GM18502 (cell line): Measurements from ENCODE around the gene CITED2.
A peak's percentile ranks its signal among the peaks of the same experiment; 100 is the strongest.
"Not testable (repeated sequence)": the region's sequence is repeated elsewhere in the genome, so short reads cannot be mapped to it uniquely, and the experiment has no call there.

Source experiments
- ATAC-seq: cut with Tn5 transposase; IDR thresholded peaks from one replicate; pipeline ENCODE4 v1.9.1; 2021; ENCODE audit warnings: mild to moderate bottlenecking; ENCODE audit not compliant: unreplicated experiment, poor library complexity

The CITED2 gene

GRCh38 chr6:139374357-139375225, at the start of gene CITED2:
CITED2 (minus strand) TSS chr6:139374648; CDS start chr6:139373944, 704 bp downstream.
- ATAC-seq, result peak; percentile 68

- ATAC-seq, result no peak
These were observed 48.7 kb upstream of the CITED2 start for GRCh38 chr6:139423037-139423703.

GRCh38 chr6:139422105-139423036, 47.9 kb upstream of the CITED2 start:
- no peak for ATAC-seq

- no peak for ATAC-seq
These were observed 44.2 kb upstream of the CITED2 start for GRCh38 chr6:139418481-139419132.

- ATAC-seq, result no peak
These were observed 41.7 kb upstream of the CITED2 start for GRCh38 chr6:139416146-139416545.

- no peak for ATAC-seq
These were observed 40.9 kb upstream of the CITED2 start for GRCh38 chr6:139415365-139415764.

GRCh38 chr6:139412103-139412502, 37.7 kb upstream of the CITED2 start:
- not testable (repeated sequence) for ATAC-seq

GRCh38 chr6:139409026-139409425, 34.6 kb upstream of the CITED2 start:
- ATAC-seq, result no peak

GRCh38 chr6:139407718-139408222, 33.3 kb upstream of the CITED2 start:
- no peak for ATAC-seq

- no peak for ATAC-seq
These were observed 32.3 kb upstream of the CITED2 start for GRCh38 chr6:139406577-139407343.

- ATAC-seq, result no peak
These were observed 28.5 kb upstream of the CITED2 start for GRCh38 chr6:139402876-139403386.

- no peak for ATAC-seq
These were observed 24.2 kb upstream of the CITED2 start for GRCh38 chr6:139398658-139399057.

- ATAC-seq, result no peak
These were observed 21.4 kb upstream of the CITED2 start for GRCh38 chr6:139395891-139396301.

GRCh38 chr6:139395371-139395770, 20.9 kb upstream of the CITED2 start:
- no peak for ATAC-seq

- no peak for ATAC-seq
These were observed 19.7 kb upstream of the CITED2 start for GRCh38 chr6:139394027-139394649.

GRCh38 chr6:139392794-139393193, 18.3 kb upstream of the CITED2 start:
- peak; percentile 98 for ATAC-seq

- no peak for ATAC-seq
These were observed 17.3 kb upstream of the CITED2 start for GRCh38 chr6:139391709-139392108.

GRCh38 chr6:139390447-139390846, 16.0 kb upstream of the CITED2 start:
- ATAC-seq, result no peak
